HepG2 (cell line): ENCODE results near the gene PTTG1. TPM values are rescaled to one million over a fixed set of nuclear protein-coding genes. Genes with fewer than 3 reads are reported as not detected.
A peak's percentile ranks its signal among the peaks of the same experiment; 100 is the strongest.

Experiments used
- ASH2L ChIP-seq: fragments of 300-600, 200-600 bp; sonication (generic); IDR thresholded peaks from 2 replicates; pipeline ENCODE4 v1.7.0; 2017; ENCODE audit warnings: low read depth, mild to moderate bottlenecking, moderate library complexity, mixed read lengths, low read length; ENCODE audit not compliant: insufficient read length
- DMAP1 ChIP-seq: IDR thresholded peaks from 2 replicates; pipeline ENCODE4 v1.6.1; 2016
- MEIS1 ChIP-seq: sonication (generic); formaldehyde crosslinking; IDR thresholded peaks from 2 replicates; pipeline ENCODE4 v1.9.0; 2021; ENCODE audit warnings: mild to moderate bottlenecking, missing genetic modification reagents, moderate library complexity, borderline replicate concordance
- MLLT10 ChIP-seq: sonication (generic); formaldehyde crosslinking; IDR thresholded peaks from 2 replicates; pipeline ENCODE4 v1.4.0; 2020; ENCODE audit warnings: missing genetic modification reagents
- MZF1 ChIP-seq: sonication (generic); formaldehyde crosslinking; IDR thresholded peaks from 2 replicates; pipeline ENCODE4 v1.8.1; 2023; ENCODE audit warnings: mild to moderate bottlenecking, missing genetic modification reagents, borderline replicate concordance
- NFE2 ChIP-seq: sonication (generic); formaldehyde crosslinking; IDR thresholded peaks from 2 replicates; pipeline ENCODE4 v1.4.0; 2020; ENCODE audit warnings: missing genetic modification reagents
- NR2F6 ChIP-seq, 2 experiments: IDR thresholded peaks; 2 replicates each; pipeline ENCODE4 v1.6.1; 2016; ENCODE audit warnings: antibody characterized with exemption in 1 of 2, mild to moderate bottlenecking in 1 of 2
- NRL ChIP-seq: sonication (generic); formaldehyde crosslinking; IDR thresholded peaks from 2 replicates; pipeline ENCODE4 v1.5.0; 2020; ENCODE audit warnings: missing genetic modification reagents, mild to moderate bottlenecking, moderate library complexity, borderline replicate concordance
- PTBP1 ChIP-seq: fragments of 200-400 bp; formaldehyde crosslinking; IDR thresholded peaks from 2 replicates; pipeline ENCODE4 v1.6.1; 2018; ENCODE audit warnings: low read length, low read depth; ENCODE audit not compliant: poor library complexity, severe bottlenecking
- RFXANK ChIP-seq: IDR thresholded peaks from 2 replicates; pipeline ENCODE4 v1.6.1; 2016
- SATB2 ChIP-seq: sonication (generic); formaldehyde crosslinking; IDR thresholded peaks from 2 replicates; pipeline ENCODE4 v1.5.0; 2020; ENCODE audit warnings: missing genetic modification reagents
- SMC3 ChIP-seq: IDR thresholded peaks from 2 replicates; pipeline ENCODE4 v1.6.1; 2011; ENCODE audit warnings: low read length, improper control_type of control experiment
- SRSF4 ChIP-seq: fragments of 200-400 bp; formaldehyde crosslinking; IDR thresholded peaks from one replicate; pipeline ENCODE4 v1.6.1; 2018; ENCODE audit warnings: mild to moderate bottlenecking, low read depth, low read length, moderate library complexity; ENCODE audit not compliant: poor library complexity, severe bottlenecking
- SSRP1 ChIP-seq: IDR thresholded peaks from 2 replicates; pipeline ENCODE4 v1.6.1; 2016; ENCODE audit warnings: control low read depth
- ZBTB20 ChIP-seq: sonication (generic); formaldehyde crosslinking; IDR thresholded peaks from 2 replicates; pipeline ENCODE4 v1.8.1; 2023; ENCODE audit warnings: missing genetic modification reagents, low read depth, mild to moderate bottlenecking, borderline replicate concordance
- ZKSCAN5 ChIP-seq: sonication (generic); formaldehyde crosslinking; IDR thresholded peaks from 2 replicates; pipeline ENCODE4 v1.5.1; 2020; ENCODE audit warnings: mild to moderate bottlenecking, missing genetic modification reagents
- ZNF143 ChIP-seq: sonication (generic); formaldehyde crosslinking; IDR thresholded peaks from 2 replicates; pipeline ENCODE4 v1.4.0; 2020; ENCODE audit warnings: missing genetic modification reagents
- ZNF362 ChIP-seq: sonication (generic); formaldehyde crosslinking; IDR thresholded peaks from 2 replicates; pipeline ENCODE4 v1.4.0; 2020; ENCODE audit warnings: missing genetic modification reagents, mild to moderate bottlenecking, borderline replicate concordance
- ZNF510 ChIP-seq: sonication (generic); formaldehyde crosslinking; IDR thresholded peaks from 2 replicates; pipeline ENCODE4 v1.4.0; 2020; ENCODE audit warnings: low read depth, mild to moderate bottlenecking, missing genetic modification reagents
- ZNF607 ChIP-seq: sonication (generic); formaldehyde crosslinking; IDR thresholded peaks from 2 replicates; pipeline ENCODE4 v1.5.1; 2020; ENCODE audit warnings: missing genetic modification reagents, mild to moderate bottlenecking, borderline replicate concordance
- ZNF776 ChIP-seq: sonication (generic); formaldehyde crosslinking; IDR thresholded peaks from 2 replicates; pipeline ENCODE4 v1.4.0; 2020; ENCODE audit warnings: mild to moderate bottlenecking, missing genetic modification reagents
- ZNF883 ChIP-seq: sonication (generic); formaldehyde crosslinking; IDR thresholded peaks from 2 replicates; pipeline ENCODE4 v1.5.1; 2020; ENCODE audit warnings: mild to moderate bottlenecking, missing genetic modification reagents; ENCODE audit errors: not compliant biosample characterization
- ZZZ3 ChIP-seq: sonication (generic); formaldehyde crosslinking; IDR thresholded peaks from 2 replicates; pipeline ENCODE4 v1.4.0; 2020; ENCODE audit warnings: missing genetic modification reagents, mild to moderate bottlenecking, borderline replicate concordance
- polyA plus RNA-seq, 8 experiments: library from polyadenylated mRNA; depleted of rRNA in 3 of 8; stranded (reverse) in 7 of 8; unstranded in 1 of 8; fragments of >200 nt; fragmentation: Illumina TruSeq in 4 of 8; extraction: Trizol in 4 of 8; gene quantifications; 2 replicates each; pipeline versions ENCODE4 v1.2.1 to v1.2.3, GENCODE V29; 2011 to 2016; ENCODE audit warnings: low read depth in 4 of 8, missing spikeins in 1 of 8, mixed read lengths in 1 of 8; ENCODE audit not compliant: insufficient read depth in 1 of 8
- total RNA-seq, 5 experiments: library from RNA; depleted of rRNA; stranded (reverse); fragments of >200 nt; fragmentation: Illumina TruSeq; extraction: Trizol; gene quantifications; 2 replicates each; pipeline ENCODE4 v1.2.3, GENCODE V29; 2016; ENCODE audit warnings: low read depth in 1 of 5
- TF ChIP-seq, protein P1 (sequence below): sonication (generic); formaldehyde crosslinking; IDR thresholded peaks from 2 replicates; pipeline ENCODE4 v1.5.1; 2020; ENCODE audit warnings: missing genetic modification reagents, mild to moderate bottlenecking, borderline replicate concordance
- TF ChIP-seq, protein P2 (sequence below): sonication (generic); formaldehyde crosslinking; IDR thresholded peaks from 2 replicates; pipeline ENCODE4 v1.5.0; 2020; ENCODE audit warnings: missing genetic modification reagents

The PTTG1 gene
- total and polyA plus RNA-seq, 2 of the 13 experiments (the other 11 are each of a cell fraction or from before 2014, with no cell fraction given): 102 to 161 TPM

GRCh38 chr5:160477266-160477970 is 55.8 kb downstream of the PTTG1 start (continued):
- TF ChIP-seq DMAP1 (CRISPR knock-in tag) (0 out of 2 replicates have a peak, but pooled peaks have one; percentile 52), MZF1 (CRISPR knock-in tag) (no peak), ZNF883 (peak; percentile 33), MEIS1 (no peak), ZNF143 (no peak), ASH2L (no peak), MLLT10 (CRISPR knock-in tag) (no peak), SATB2 (CRISPR knock-in tag) (no peak), SMC3 (no peak), ZNF607 (CRISPR knock-in tag) (no peak), NRL (CRISPR knock-in tag) (no peak), ZNF776 (CRISPR knock-in tag) (no peak), PTBP1 (no peak), ZNF362 (CRISPR knock-in tag) (no peak), ZZZ3 (CRISPR knock-in tag) (no peak), ZBTB20 (CRISPR knock-in tag) (0 out of 2 replicates have a peak, but pooled peaks have one; percentile 58), RFXANK (CRISPR knock-in tag) (no peak), NR2F6 (IDR thresholded peaks at IDR 0.05) (no peak), NR2F6 (CRISPR knock-in tag; IDR thresholded peaks at IDR 0.05) (peak; percentile 21; the same call in 1 of the 2 replicates), ZKSCAN5 (CRISPR knock-in tag) (no peak), ZNF510 (CRISPR knock-in tag) (no peak), NFE2 (CRISPR knock-in tag) (no peak), SRSF4 (no peak), SSRP1 (CRISPR knock-in tag) (no peak)
- TF ChIP-seq, protein P1, sequence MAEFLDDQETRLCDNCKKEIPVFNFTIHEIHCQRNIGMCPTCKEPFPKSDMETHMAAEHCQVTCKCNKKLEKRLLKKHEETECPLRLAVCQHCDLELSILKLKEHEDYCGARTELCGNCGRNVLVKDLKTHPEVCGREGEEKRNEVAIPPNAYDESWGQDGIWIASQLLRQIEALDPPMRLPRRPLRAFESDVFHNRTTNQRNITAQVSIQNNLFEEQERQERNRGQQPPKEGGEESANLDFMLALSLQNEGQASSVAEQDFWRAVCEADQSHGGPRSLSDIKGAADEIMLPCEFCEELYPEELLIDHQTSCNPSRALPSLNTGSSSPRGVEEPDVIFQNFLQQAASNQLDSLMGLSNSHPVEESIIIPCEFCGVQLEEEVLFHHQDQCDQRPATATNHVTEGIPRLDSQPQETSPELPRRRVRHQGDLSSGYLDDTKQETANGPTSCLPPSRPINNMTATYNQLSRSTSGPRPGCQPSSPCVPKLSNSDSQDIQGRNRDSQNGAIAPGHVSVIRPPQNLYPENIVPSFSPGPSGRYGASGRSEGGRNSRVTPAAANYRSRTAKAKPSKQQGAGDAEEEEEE (CRISPR knock-in tag): no peak
- TF ChIP-seq, protein P2, sequence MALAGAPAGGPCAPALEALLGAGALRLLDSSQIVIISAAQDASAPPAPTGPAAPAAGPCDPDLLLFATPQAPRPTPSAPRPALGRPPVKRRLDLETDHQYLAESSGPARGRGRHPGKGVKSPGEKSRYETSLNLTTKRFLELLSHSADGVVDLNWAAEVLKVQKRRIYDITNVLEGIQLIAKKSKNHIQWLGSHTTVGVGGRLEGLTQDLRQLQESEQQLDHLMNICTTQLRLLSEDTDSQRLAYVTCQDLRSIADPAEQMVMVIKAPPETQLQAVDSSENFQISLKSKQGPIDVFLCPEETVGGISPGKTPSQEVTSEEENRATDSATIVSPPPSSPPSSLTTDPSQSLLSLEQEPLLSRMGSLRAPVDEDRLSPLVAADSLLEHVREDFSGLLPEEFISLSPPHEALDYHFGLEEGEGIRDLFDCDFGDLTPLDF (CRISPR knock-in tag): no peak
